ENCODE results near the gene REEP5. TPM values are rescaled to one million over a fixed set of nuclear protein-coding genes. Genes with fewer than 3 reads are reported as not detected.
"Not testable (repeated sequence)": the region's sequence is repeated elsewhere in the genome, so short reads cannot be mapped to it uniquely, and the experiment has no call there.

REEP5 gene
- total RNA-seq, 1 donor from 2014 or later = 69.4 TPM

- no peak for DNase-seq (ENCODE audit: low read depth in 2 of 2)
Observed at GRCh38 chr5:112886975-112887374, 35.1 kb downstream of the REEP5 start.

DNA sequence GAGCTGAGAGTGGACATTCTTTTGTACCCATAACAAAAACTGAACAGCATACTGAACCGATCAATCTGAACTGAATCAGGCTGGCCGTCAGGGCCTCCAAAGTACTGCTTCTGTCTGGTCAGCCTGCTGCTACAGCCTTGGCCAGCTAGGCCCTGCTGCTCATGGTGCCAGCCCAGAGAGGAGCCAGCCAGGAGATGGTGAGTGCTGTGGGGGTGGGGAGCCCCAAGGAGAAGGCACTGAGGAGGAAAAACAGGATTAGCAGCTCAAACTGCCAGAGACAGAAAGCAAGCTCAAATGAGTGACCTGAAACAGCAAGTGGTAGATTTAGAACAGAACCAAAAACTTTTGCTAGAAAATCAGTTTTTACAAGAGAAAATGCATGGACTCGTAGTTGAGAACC lies 37.0 kb downstream of the REEP5 start:
- no peak for DNase-seq (ENCODE audit: low read depth in 2 of 2)

GRCh38 chr5:112883192-112883591 lies 38.8 kb downstream of the REEP5 start:
- DNase-seq (ENCODE audit: low read depth in 2 of 2) = no peak

DNA sequence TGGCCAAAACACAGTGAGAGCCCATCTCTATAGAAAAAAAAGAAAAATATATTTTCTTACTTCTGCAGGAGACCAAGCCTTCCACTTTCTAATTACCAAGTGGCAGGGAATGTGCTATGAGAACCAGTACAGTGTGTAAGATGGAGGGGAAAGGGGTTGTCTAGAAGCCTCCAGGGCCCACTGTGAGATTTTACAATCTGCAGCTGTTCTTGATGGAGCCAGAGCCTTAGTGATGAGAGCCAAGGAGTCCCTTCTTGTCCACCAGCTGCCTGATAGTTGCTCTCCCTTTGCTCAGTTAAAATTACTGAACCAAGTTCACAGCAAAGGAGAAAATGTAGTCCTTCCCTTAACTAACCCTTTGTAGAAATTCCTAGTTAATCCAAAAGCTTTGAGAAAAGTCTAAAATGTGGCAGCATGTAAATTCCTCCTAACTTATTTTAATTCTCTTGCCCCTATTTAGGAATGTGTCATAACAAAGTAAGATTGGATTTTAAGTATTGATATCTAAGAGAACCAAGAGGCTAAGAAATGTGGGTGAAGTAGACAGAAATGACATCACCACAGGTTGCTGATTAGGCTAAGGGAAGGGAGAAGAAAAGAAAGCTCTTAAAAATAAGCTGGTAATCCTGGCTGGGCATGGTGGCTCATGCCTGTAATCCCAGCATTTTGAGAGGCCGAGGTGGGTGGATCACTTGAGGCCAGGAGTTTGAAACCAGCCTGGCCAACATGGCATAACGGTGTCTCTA lies 41.6 kb downstream of the REEP5 start:
- DNase-seq (ENCODE audit: low read depth in 2 of 2) = no peak

DNA sequence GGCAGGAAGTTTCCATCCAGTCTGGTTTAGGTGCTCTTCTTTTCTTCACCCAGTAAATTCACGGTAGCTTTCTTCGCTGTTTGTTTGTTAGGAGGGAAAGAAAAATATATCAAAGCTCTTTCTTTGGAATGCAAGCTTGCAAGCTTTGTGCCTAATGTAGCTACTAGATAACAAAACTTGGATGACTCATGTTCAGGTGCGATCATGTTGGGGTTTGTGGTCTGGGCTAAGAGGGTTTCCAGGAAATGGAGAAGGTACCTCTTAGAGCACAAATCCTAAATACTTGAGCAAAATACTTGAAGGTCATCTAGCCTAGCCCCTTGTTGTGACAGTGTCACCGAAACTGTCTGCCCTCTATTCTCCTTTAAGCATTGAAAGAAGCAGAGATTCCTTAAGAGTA lies 43.3 kb downstream of the REEP5 start:
- DNase-seq (ENCODE audit: low read depth in 2 of 2) = peak in 1 of 2 donors; percentile 34

- DNase-seq (ENCODE audit: low read depth in 2 of 2) = no peak
Observed at GRCh38 chr5:112878101-112878500, 43.9 kb downstream of the REEP5 start.

DNA sequence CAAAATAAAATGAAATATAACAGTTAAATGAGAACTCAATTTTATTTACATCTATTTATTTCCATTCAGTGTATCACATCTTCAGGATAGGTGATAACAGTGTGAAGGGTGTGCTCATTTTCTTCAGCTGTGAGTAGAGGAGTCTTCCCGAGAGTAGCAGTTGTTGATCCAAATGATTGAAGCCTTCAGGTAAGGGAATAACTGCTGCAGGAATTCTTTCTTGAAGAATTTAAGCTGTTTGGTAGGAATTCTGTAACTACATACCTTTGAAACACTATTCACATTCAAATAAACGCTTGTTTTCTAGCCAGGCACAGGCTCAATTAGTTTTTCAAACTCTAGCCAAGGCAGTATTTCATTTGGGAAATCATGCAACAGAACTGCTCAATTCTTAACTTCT lies 45.7 kb downstream of the REEP5 start:
- no peak for DNase-seq (ENCODE audit: low read depth in 2 of 2)

DNA sequence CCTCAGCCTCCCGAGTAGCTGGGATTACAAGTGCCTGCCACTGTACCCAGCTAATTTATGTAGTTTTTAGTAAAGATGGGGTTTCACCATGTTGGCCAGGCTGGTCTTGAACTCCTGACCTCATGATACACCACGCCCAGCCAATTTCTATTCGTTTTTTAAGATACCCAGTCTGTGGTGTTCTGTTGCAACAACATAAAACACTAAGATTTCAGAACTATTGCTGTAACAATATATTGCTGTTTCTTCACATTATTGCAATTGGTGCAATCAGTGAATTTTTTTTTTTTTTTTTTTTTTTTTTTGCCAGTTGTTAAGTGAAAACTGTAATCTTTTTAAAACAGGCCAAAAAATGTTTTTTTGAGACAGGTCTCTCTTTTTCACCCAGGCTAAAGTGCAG lies 51.1 kb downstream of the REEP5 start:
- no peak for DNase-seq (ENCODE audit: low read depth in 2 of 2)

DNA sequence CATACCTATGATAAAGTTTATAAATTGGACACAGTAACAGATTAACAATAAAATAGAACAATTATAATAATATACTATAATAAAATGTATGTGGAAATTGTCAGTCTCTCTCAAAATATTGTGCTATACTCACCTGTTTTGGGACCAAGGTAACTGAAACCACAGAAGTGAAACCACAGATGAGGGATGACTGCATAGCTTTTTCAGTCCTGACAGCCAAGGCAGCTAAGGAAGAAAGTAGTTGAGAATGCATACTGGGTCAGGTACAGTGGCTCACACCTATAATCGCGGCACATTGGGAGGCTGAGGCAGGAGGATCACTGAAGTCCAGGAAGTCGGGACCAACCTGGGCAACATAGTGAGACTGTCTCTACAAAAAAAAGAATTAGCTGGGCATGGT lies 52.1 kb downstream of the REEP5 start:
- DNase-seq (ENCODE audit: low read depth in 2 of 2) = no peak

GRCh38 chr5:112867411-112867810 lies 54.6 kb downstream of the REEP5 start:
- DNase-seq (ENCODE audit: low read depth in 2 of 2) = no peak

DNA sequence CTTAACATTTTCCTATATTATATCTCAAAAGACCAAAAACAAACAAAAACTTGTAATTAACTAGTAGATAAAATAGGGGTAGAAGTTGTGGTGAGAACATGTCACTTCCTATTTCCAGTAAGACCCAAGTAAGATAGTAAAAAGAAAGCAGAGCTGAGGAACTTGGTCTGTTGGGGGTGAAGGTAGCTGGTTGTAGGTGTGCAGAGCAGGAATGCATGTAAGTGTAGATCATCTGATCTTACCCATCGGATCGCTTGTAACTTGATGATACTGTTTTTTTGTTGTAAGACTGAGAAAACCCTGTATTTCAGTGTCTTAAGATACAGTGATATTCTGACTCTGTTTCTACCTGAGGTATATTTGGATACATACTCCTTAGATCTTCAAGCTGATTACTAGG lies 55.3 kb downstream of the REEP5 start:
- DNase-seq (ENCODE audit: low read depth in 2 of 2) = no peak

- DNase-seq (ENCODE audit: low read depth in 2 of 2) = no peak
Observed at GRCh38 chr5:112865128-112865527, 56.9 kb downstream of the REEP5 start.

- DNase-seq (ENCODE audit: low read depth in 2 of 2) = peak in 1 of 2 donors; percentile 16
Observed at GRCh38 chr5:112863549-112863948, 58.5 kb downstream of the REEP5 start.

GRCh38 chr5:112862085-112862484 lies 59.9 kb downstream of the REEP5 start:
- DNase-seq (ENCODE audit: low read depth in 2 of 2) = peak; percentile 10 to 21

DNA sequence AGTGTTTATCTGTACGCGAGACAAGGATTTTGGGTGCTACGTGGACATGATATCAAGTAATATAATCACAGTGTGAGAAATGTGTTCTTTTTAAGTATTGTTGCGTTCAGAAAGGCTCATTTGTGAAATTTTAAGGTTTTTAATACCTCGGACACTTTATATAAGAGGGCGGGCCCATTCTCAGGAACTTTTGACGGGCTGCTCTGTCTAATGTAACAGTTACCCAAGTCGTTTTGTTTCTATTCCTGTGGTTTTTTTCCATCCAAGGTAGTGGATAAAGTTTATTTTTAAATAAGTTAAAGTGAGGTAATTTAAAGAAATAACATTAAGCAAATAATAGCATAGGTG lies 60.4 kb downstream of the REEP5 start:
- DNase-seq (ENCODE audit: low read depth in 2 of 2) = no peak

GRCh38 chr5:112860929-112861637 lies 60.9 kb downstream of the REEP5 start, which contains the start of gene SRP19:
TSS of gene SRP19 (plus strand) at chr5:112861287. CDS start at chr5:112861377, 90 bp downstream.
- DNase-seq (ENCODE audit: low read depth in 2 of 2) = peak; percentile 97 to 98

GRCh38 chr5:112860571-112860928 lies 61.5 kb downstream of the REEP5 start:
- not testable (repeated sequence) for DNase-seq (ENCODE audit: low read depth in 2 of 2)

- DNase-seq (ENCODE audit: low read depth in 2 of 2) = no peak
Observed at GRCh38 chr5:112857866-112858265, 64.2 kb downstream of the REEP5 start.

DNA sequence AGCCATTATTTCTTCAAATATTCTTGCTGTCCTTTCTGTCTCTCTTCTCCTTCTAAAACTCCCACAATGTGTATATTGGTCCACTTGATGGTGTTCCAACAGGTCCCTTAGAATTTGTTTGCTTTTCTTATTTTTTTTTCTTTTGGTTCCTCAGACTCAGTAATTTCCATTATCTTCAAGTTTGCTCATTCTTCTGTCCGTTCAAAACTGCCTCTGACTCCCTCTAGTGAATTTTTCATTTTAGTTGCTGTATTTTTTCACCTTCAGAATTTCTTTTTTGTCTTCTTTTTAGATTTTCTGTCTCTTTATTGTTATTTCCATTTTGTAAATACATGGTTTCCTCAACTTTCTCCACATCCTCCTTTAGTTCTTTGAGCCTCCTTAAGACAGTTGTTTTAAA lies 67.4 kb downstream of the REEP5 start:
- no peak for DNase-seq (ENCODE audit: low read depth in 2 of 2)

- no peak for DNase-seq (ENCODE audit: low read depth in 2 of 2)
Observed at GRCh38 chr5:112849912-112850311, 72.1 kb downstream of the REEP5 start.

DNA sequence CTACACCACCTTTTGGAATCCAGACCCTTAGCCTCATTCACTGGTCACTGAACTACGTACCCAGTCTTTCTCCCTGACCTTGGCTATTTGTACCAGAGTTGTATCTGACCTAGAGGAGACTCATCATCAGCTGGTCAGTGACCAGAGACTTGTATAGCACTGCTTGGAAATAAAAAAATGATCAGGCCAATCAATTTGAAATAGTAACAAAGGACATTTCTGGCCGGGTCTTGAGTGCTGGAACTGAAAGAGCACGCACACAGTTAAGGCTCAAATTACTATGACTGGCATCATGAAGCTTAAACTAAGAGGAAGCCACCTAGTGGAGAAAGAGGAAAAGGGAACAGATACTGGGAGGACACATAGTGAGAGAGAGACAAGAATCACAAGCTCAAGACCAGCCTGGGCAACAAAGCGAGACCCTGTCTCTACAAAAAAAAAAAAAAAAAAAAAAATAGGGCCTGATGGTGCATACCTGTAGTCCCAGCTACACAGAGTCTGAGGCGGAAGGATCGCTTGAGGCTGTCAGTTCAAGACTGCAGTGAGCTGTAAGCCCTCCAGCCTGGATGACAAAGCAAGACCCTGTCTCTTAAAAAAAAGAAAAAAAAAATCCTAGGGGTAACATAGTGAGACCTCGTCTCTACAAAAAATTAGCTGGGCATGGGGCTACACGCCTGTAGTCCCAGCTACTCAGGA lies 73.8 kb downstream of the REEP5 start:
- DNase-seq (ENCODE audit: low read depth in 2 of 2) = peak; percentile 75 to 77

GRCh38 chr5:112847306-112847705 lies 74.7 kb downstream of the REEP5 start:
- DNase-seq (ENCODE audit: low read depth in 2 of 2) = no peak

DNA sequence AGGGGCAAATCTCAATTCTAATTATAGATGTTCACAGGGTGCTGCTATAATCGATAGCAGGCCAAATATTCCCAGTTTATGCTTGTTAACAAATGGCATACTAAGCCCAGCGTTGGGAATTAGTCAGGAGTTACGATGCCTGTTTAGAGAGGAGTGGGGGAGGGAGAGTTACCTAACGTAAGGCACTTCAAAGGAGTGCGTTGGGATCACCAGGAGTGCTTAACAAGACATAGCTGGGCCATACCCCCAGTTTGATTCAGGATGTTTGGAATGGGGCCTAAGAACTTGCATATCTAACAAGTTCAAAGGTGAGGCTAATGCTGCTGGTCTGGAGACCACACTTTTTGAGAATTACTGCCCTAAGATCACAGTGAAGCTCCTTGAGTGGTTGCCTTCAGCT lies 75.5 kb downstream of the REEP5 start:
- DNase-seq (ENCODE audit: low read depth in 2 of 2) = no peak
